Panc1 (cell line): ENCODE measurements around the gene NELFB. TPM values are rescaled to one million over a fixed set of nuclear protein-coding genes. Genes with fewer than 3 reads are reported as not detected.

Experiments
- ATAC-seq: fragments of 200-7000 bp; cut with Tn5 transposase; 2 replicates; pipeline ENCODE4 v1.9.1; 2020; ENCODE audit warnings: mild to moderate bottlenecking, moderate library complexity
- BruUV-seq: library from RNA; stranded (reverse); fragments of 400-500 nt; replicated peaks from 2 replicates; lab custom pipeline; 2021; lab: Mats Ljungman, UMichigan
- CTCF ChIA-PET: fragments of 300-600 bp; sonication (Branson Sonifier 250); formaldehyde crosslinking; loops from one replicate; lab custom pipeline; 2022; ENCODE audit warnings: antibody characterized with exemption; lab: Charles Lee
- POLR2A ChIA-PET: fragments of 300-600 bp; sonication (Branson Sonifier 250); formaldehyde crosslinking; loops from one replicate; lab custom pipeline; 2022; ENCODE audit warnings: antibody characterized with exemption; lab: Charles Lee
- DNase-seq: peaks from one replicate; pipeline ENCODE4 v3.0.0-alpha.2; 2010; ENCODE audit warnings: low read depth, low spot score
- H3K27ac ChIP-seq: 2 replicates; pipeline ENCODE4 v1.5.1; 2011; ENCODE audit warnings: mild to moderate bottlenecking, low read length, inconsistent platforms
- H3K27me3 ChIP-seq: fragments of 200-500 bp; sonication (Bioruptor generic); 2 replicates; pipeline ENCODE4 v1.6.0; 2014; ENCODE audit warnings: low read length, inconsistent platforms; ENCODE audit not compliant: control insufficient read depth, insufficient read depth
- H3K36me3 ChIP-seq: fragments of 200-500 bp; sonication (Bioruptor generic); 2 replicates; pipeline ENCODE4 v1.5.1; 2014; ENCODE audit warnings: inconsistent platforms, mild to moderate bottlenecking, low read length, moderate library complexity; ENCODE audit not compliant: control insufficient read depth, insufficient read depth
- H3K4me1 ChIP-seq: 2 replicates; pipeline ENCODE4 v1.5.1; 2011; ENCODE audit warnings: inconsistent platforms, mild to moderate bottlenecking, low read length, moderate library complexity; ENCODE audit not compliant: control insufficient read depth, insufficient read depth
- H3K4me3 ChIP-seq, 2 experiments: 2 replicates each; pipeline ENCODE4 v1.5.1; 2011 to 2012; ENCODE audit warnings: low read depth in 2 of 2, low read length in 2 of 2, mild to moderate bottlenecking in 2 of 2, inconsistent platforms in 1 of 2, moderate library complexity in 1 of 2
- H3K9me3 ChIP-seq: fragments of 200-500 bp; sonication (Bioruptor generic); 2 replicates; pipeline ENCODE4 v1.5.1; 2014; ENCODE audit warnings: low read depth, mild to moderate bottlenecking, inconsistent platforms, low read length, moderate library complexity; ENCODE audit not compliant: control insufficient read depth, insufficient read depth
- CTCF ChIP-seq: fragments of 450-650 bp; IDR thresholded peaks from 2 replicates; pipeline ENCODE4 v1.5.1; 2017; ENCODE audit warnings: mild to moderate bottlenecking
- POLR2AphosphoS5 ChIP-seq: IDR thresholded peaks from 2 replicates; pipeline ENCODE4 v1.6.1; 2012; ENCODE audit warnings: mild to moderate bottlenecking, low read depth, low read length, moderate library complexity
- REST ChIP-seq, 2 experiments: IDR thresholded peaks; 2 replicates each; pipeline ENCODE4 v1.6.1; 2011 to 2012; ENCODE audit warnings: low read depth in 2 of 2, control low read depth in 1 of 2, low read length in 1 of 2, mild to moderate bottlenecking in 1 of 2, moderate library complexity in 1 of 2; ENCODE audit not compliant: insufficient read depth in 1 of 2
- SIN3A ChIP-seq: IDR thresholded peaks from 2 replicates; pipeline ENCODE4 v1.6.1; 2012; ENCODE audit warnings: low read depth, mild to moderate bottlenecking, low read length, moderate library complexity, borderline replicate concordance; ENCODE audit not compliant: insufficient read depth
- TCF7L2 ChIP-seq: IDR thresholded peaks from 2 replicates; pipeline ENCODE4 v1.6.1; 2011; ENCODE audit warnings: mild to moderate bottlenecking, low read depth, low read length, inconsistent platforms
- in situ Hi-C: cut with HindIII; loops from 2 replicates; pipeline ENCODE4 v1.10.0; 2016; ENCODE audit warnings: low sequenced_read_pairs, low pct_unique_long_range_greater_than_20kb
- intact Hi-C: fragments of 100-400 bp; cut with micrococcal nuclease; formaldehyde crosslinking; loops from one replicate; pipeline ENCODE4 v1.10.0; 2022; ENCODE audit not compliant: unreplicated experiment
- total RNA-seq: library from RNA; stranded (reverse); gene quantifications from one replicate; pipeline ENCODE4 v1.2.1, GENCODE V29; 2021; ENCODE audit not compliant: unreplicated experiment

Gene NELFB
- total RNA-seq, 1 experiment from 2014 or later = 62.4 TPM

GRCh38 chr9:137255448-137256114, 454 bp downstream of the NELFB start:
- ATAC-seq (peak; percentile 70), DNase-seq (no peak)
- CTCF ChIA-PET = no interaction called here
- no TSS peak for BruUV-seq
- POLR2A ChIA-PET = no interaction called here
- Histone ChIP-seq H3K36me3 (peaks cover 3% of the 10 kb centered on the region; the same call in 1 of the 2 replicates), H3K9me3 (no peaks in the 10 kb centered on the region), H3K27me3 (no peaks in the 10 kb centered on the region), H3K4me3 (peak overlapping the region; percentile 72 to 78), H3K4me1 (peaks cover 16% of the 10 kb centered on the region), H3K27ac (peak overlapping the region; percentile 82)
- TF ChIP-seq POLR2AphosphoS5 (no peak), TCF7L2 (no peak), SIN3A (no peak), CTCF (no peak), REST (IDR thresholded peaks at IDR 0.05; ENCODE audit: insufficient read depth in 1 of 2, low read depth in 2 of 2, low read length in 1 of 2) (no peak)
- intact Hi-C loops = no loop called here
- in situ Hi-C loops = no loop called here

GRCh38 chr9:137256362-137256761, 1.2 kb downstream of the NELFB start:
- Histone ChIP-seq H3K27ac (peak overlapping the region; percentile 82; the same call in 1 of the 2 replicates), H3K36me3 (peaks cover 3% of the 10 kb centered on the region; the same call in 1 of the 2 replicates), H3K4me3 (peak overlapping the region; percentile 72 to 78), H3K4me1 (peaks cover 16% of the 10 kb centered on the region), H3K27me3 (no peaks in the 10 kb centered on the region), H3K9me3 (no peaks in the 10 kb centered on the region)
- ChIA-PET POLR2A (no interaction called here), CTCF (no interaction called here)
- intact Hi-C loops (no loop called here), in situ Hi-C loops (no loop called here)
- no TSS peak for BruUV-seq
- no peak for ATAC-seq
- no peak for TF ChIP-seq CTCF
- peak in 1 of 2 experiments; percentile 74; a peak in 3 of 4 replicates for TF ChIP-seq REST (IDR thresholded peaks at IDR 0.05; ENCODE audit: insufficient read depth in 1 of 2, low read depth in 2 of 2, low read length in 1 of 2)
- DNase-seq = no peak
